Nephron progenitor cell (in vitro differentiated cells): ENCODE results near the gene ADRB2.

Experiments
- DNase-seq: peaks from one replicate; pipeline ENCODE4 v3.0.0; 2021
- H3K27ac Mint-ChIP-seq: 2 replicates; pipeline ENCODE4 v1.8.0; 2021; ENCODE audit warnings: mild to moderate bottlenecking, moderate library complexity, mixed read lengths
- H3K27me3 Mint-ChIP-seq: 2 replicates; pipeline ENCODE4 v1.8.0; 2021; ENCODE audit warnings: mild to moderate bottlenecking, low read depth, mixed read lengths; ENCODE audit not compliant: poor library complexity
- H3K36me3 Mint-ChIP-seq: 2 replicates; pipeline ENCODE4 v1.8.0; 2021; ENCODE audit warnings: low read depth, mixed read lengths
- H3K4me1 Mint-ChIP-seq: 2 replicates; pipeline ENCODE4 v1.8.0; 2021; ENCODE audit warnings: mixed read lengths
- H3K4me3 Mint-ChIP-seq: 2 replicates; pipeline ENCODE4 v1.8.0; 2021; ENCODE audit warnings: mild to moderate bottlenecking, moderate library complexity, mixed read lengths
- H3K9me3 Mint-ChIP-seq: 2 replicates; pipeline ENCODE4 v1.8.0; 2021; ENCODE audit warnings: mild to moderate bottlenecking, moderate library complexity, mixed read lengths
- TF ChIP-seq, protein P1 (sequence below): fragments of 200-600 bp; sonication (generic); IDR thresholded peaks from 2 replicates; pipeline ENCODE4 v1.5.0; 2021; ENCODE audit warnings: antibody characterized with exemption

ADRB2 gene

DNA sequence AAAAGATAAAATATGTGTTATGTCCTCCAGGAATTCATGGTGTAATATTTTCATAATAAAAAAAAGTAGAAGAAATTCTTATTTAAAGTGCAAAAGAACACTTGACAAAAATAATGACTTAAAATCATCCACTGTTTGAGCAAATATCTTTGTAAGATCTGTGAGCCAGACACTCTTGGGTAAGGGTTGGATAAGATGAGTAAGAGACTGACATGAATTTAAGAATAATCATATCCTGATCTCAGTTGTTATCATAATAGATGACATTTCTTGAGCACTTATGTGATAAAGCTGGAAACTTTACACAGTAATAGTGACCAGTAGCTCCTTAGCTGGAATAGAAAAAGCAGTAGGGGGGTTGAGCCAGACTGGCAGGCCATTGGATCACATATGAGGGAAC lies 40.0 kb upstream of the ADRB2 start:
- no peak for DNase-seq
- no peak overlapping the region for H3K4me3 Mint-ChIP-seq
- H3K27me3 Mint-ChIP-seq, result peaks cover 18% of the 10 kb centered on the region
- no peaks in the 10 kb centered on the region for H3K4me1 Mint-ChIP-seq
- no peaks in the 10 kb centered on the region for H3K9me3 Mint-ChIP-seq
- no peak overlapping the region for H3K27ac Mint-ChIP-seq
- no peaks in the 10 kb centered on the region for H3K36me3 Mint-ChIP-seq
- TF ChIP-seq, protein P1, sequence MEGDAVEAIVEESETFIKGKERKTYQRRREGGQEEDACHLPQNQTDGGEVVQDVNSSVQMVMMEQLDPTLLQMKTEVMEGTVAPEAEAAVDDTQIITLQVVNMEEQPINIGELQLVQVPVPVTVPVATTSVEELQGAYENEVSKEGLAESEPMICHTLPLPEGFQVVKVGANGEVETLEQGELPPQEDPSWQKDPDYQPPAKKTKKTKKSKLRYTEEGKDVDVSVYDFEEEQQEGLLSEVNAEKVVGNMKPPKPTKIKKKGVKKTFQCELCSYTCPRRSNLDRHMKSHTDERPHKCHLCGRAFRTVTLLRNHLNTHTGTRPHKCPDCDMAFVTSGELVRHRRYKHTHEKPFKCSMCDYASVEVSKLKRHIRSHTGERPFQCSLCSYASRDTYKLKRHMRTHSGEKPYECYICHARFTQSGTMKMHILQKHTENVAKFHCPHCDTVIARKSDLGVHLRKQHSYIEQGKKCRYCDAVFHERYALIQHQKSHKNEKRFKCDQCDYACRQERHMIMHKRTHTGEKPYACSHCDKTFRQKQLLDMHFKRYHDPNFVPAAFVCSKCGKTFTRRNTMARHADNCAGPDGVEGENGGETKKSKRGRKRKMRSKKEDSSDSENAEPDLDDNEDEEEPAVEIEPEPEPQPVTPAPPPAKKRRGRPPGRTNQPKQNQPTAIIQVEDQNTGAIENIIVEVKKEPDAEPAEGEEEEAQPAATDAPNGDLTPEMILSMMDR, result no peak

DNA sequence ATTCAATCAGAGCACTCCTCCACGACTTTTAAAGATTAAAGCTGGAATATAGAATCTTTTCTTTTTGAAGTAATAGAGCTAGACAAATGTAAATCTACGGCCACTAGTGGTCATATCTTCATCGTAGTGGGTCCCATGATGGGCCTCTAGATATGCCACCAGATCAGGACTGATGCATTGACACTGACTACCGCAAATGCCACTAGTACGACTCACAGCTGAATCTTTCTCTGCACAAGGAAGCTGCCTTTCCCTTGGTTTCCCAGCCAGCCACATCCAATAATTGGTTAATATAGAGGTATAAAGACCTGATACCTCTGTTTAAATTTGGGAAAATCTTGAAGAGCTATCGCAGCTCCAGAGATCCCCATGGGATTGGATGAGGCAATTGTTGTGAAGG lies 37.8 kb upstream of the ADRB2 start:
- H3K36me3 Mint-ChIP-seq, result no peaks in the 10 kb centered on the region
- no peak overlapping the region for H3K4me3 Mint-ChIP-seq
- no peak for DNase-seq
- no peaks in the 10 kb centered on the region for H3K4me1 Mint-ChIP-seq
- peaks cover 24% of the 10 kb centered on the region for H3K27me3 Mint-ChIP-seq
- no peak overlapping the region for H3K27ac Mint-ChIP-seq
- no peaks in the 10 kb centered on the region for H3K9me3 Mint-ChIP-seq
- TF ChIP-seq, protein P1, result no peak

DNA sequence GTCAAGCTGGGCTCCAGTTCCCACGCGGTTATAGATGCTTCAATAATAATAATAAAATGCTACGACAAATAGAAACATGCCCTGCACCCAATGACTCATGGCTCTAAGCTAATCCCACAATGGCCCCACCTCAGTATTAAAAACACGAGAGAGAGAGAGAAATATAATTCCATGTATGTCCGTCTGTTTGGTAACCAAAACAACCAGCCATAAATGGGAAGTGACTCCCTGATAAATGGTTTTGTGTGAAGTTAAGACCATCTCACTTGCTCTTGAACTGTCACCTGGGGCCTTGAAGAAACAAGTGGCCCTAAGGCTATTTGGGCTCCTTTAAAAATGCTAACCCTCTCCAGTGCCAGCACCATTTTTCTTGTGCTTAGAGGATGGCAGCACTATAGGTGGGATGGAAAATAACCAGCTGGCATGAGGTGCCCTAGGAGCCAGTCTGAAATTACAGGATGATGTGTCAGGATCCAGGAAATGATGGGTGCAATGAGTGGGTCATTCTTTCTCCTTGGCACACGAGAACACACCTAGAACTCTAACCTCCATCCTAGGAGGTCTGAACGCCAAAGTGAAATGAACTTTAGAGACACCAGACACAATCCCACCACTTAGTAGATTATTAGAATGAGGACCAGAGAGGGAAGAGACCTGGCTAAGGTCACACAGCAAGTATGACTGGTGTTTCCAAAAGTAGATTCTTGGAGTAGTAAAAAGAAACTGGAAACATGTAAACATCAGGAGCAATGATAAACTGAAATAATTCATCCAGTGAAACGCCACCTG lies 35.7 kb upstream of the ADRB2 start:
- H3K9me3 Mint-ChIP-seq, result no peaks in the 10 kb centered on the region
- no peak for DNase-seq
- TF ChIP-seq, protein P1, result no peak
- H3K4me3 Mint-ChIP-seq, result no peak overlapping the region
- no peak overlapping the region for H3K27ac Mint-ChIP-seq
- no peaks in the 10 kb centered on the region for H3K4me1 Mint-ChIP-seq
- peaks cover 28% of the 10 kb centered on the region for H3K27me3 Mint-ChIP-seq
- no peaks in the 10 kb centered on the region for H3K36me3 Mint-ChIP-seq

DNA sequence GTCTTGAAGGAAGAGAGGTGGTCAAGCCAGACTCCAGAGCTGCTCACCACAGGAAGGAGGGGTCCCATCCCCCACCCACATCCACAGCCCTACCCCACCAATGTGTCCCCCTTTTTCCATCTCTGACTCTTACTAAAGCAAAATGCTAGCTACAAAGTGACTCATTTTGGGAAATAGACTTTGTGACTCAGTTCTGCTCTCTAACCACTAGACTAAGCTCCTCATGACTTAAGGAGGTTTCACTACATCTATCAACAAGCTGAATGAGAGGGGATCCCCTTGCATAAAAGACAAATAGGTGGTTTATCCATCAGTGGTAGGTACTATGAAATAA lies 35.1 kb upstream of the ADRB2 start:
- H3K9me3 Mint-ChIP-seq, result no peaks in the 10 kb centered on the region
- no peaks in the 10 kb centered on the region for H3K36me3 Mint-ChIP-seq
- peaks cover 28% of the 10 kb centered on the region for H3K27me3 Mint-ChIP-seq
- H3K27ac Mint-ChIP-seq, result no peak overlapping the region
- H3K4me3 Mint-ChIP-seq, result no peak overlapping the region
- DNase-seq, result no peak
- TF ChIP-seq, protein P1, result no peak
- H3K4me1 Mint-ChIP-seq, result no peaks in the 10 kb centered on the region

DNA sequence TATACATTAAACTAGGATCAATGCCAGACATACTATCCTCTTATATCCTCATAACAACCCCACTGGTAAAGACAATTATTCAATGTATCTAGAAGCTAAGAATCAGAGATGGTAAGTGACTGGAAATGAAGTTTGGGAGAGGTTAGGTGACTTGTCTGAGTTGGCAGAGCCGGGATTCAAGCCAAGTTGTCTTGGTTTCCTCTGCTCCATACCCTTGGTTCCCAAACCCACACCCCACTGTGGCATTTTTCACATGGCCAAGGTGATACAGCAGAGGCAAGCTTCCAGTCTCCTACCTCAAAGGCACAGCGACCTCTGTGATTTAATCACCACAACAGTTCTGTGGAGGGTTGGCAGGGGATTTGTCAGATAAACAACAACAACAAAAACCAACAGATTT lies 34.7 kb upstream of the ADRB2 start:
- Mint-ChIP-seq H3K27me3 (peaks cover 28% of the 10 kb centered on the region), H3K36me3 (no peaks in the 10 kb centered on the region), H3K4me1 (no peaks in the 10 kb centered on the region), H3K4me3 (no peak overlapping the region), H3K27ac (no peak overlapping the region), H3K9me3 (no peaks in the 10 kb centered on the region)
- DNase-seq, result no peak
- TF ChIP-seq, protein P1, result no peak

DNA sequence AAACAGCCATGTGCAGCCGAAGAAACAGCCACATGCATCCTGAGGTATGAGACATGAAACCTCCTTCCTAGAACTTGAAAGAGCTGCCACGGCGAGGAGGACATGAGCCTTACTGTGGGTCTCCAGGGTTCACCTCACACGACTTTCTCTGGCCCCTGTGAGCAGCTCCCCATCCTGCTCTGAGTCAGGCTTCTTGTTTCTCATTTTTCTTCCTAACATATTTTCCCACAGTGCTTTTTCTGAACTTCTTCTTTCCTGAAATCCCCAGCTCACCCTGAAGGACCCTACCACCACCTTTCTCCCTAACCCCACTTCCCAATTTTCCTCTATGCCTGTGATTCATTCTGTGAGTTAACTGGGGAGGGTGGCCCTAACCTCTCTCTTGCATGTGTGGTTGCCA lies 33.7 kb upstream of the ADRB2 start:
- H3K4me3 Mint-ChIP-seq, result no peak overlapping the region
- no peaks in the 10 kb centered on the region for H3K4me1 Mint-ChIP-seq
- TF ChIP-seq, protein P1, result no peak
- DNase-seq, result no peak
- H3K27ac Mint-ChIP-seq, result peak overlapping the region; percentile 12
- no peaks in the 10 kb centered on the region for H3K9me3 Mint-ChIP-seq
- H3K36me3 Mint-ChIP-seq, result no peaks in the 10 kb centered on the region
- peaks cover 28% of the 10 kb centered on the region for H3K27me3 Mint-ChIP-seq
